Subcutaneous abdominal adipose tissue (tissue), 5 donors: ENCODE results near the gene MARVELD1.

Source experiments
- H3K27ac ChIP-seq: one replicate; pipeline ENCODE4 v1.7.0; 2013; ENCODE audit warnings: low read depth, mild to moderate bottlenecking, inconsistent platforms, low read length, moderate library complexity
- H3K27me3 ChIP-seq, 5 donors: one replicate each; pipeline ENCODE4 v1.7.0; 2013; ENCODE audit warnings: low read length in 5 of 5, inconsistent platforms in 1 of 5; ENCODE audit not compliant: control insufficient read depth in 5 of 5, insufficient read depth in 4 of 5
- H3K36me3 ChIP-seq, 5 donors: one replicate each; pipeline ENCODE4 v1.7.0; 2013; ENCODE audit warnings: low read length in 5 of 5; ENCODE audit not compliant: control insufficient read depth in 5 of 5, insufficient read depth in 5 of 5
- H3K4me1 ChIP-seq, 5 donors: one replicate each; pipeline ENCODE4 v1.7.0; 2013; ENCODE audit warnings: low read length in 5 of 5, mild to moderate bottlenecking in 3 of 5, moderate library complexity in 1 of 5; ENCODE audit not compliant: control insufficient read depth in 5 of 5, insufficient read depth in 5 of 5
- H3K4me3 ChIP-seq, 5 donors: one replicate each; pipeline ENCODE4 v1.7.0; 2013; ENCODE audit warnings: low read length in 5 of 5, low read depth in 1 of 5
- H3K9ac ChIP-seq, 5 donors: one replicate each; pipeline ENCODE4 v1.7.0; 2013; ENCODE audit warnings: low read length in 5 of 5, mild to moderate bottlenecking in 4 of 5, moderate library complexity in 3 of 5
- H3K9me3 ChIP-seq, 5 donors: one replicate each; pipeline ENCODE4 v1.7.0; 2013; ENCODE audit warnings: low read length in 5 of 5; ENCODE audit not compliant: control insufficient read depth in 5 of 5
- donor health status: healthy.
- donor health status: healthy.
- donor health status: healthy.
- donor health status: healthy.
- donor health status: healthy.

Gene MARVELD1

GRCh38 chr10:97762056-97762455 is 48.5 kb downstream of the MARVELD1 start:
- H3K27ac ChIP-seq = no peak overlapping the region

GRCh38 chr10:97762816-97763215 is 49.3 kb downstream of the MARVELD1 start:
- H3K4me1 ChIP-seq = peaks cover 0 to 22% (median 10%) of the 10 kb centered on the region in 5 donors

More at GRCh38 chr10:97762056-97762455, 48.5 kb downstream of the MARVELD1 start:
- no peaks in the 10 kb centered on the region for H3K9me3 ChIP-seq
- H3K36me3 ChIP-seq = peaks cover 0 to 48% (median 36%) of the 10 kb centered on the region in 5 donors
- H3K4me1 ChIP-seq = peaks cover 0 to 22% (median 10%) of the 10 kb centered on the region in 5 donors
- H3K4me3 ChIP-seq = no peak overlapping the region
- H3K27me3 ChIP-seq = no peaks in the 10 kb centered on the region
- H3K9ac ChIP-seq = no peak overlapping the region

GRCh38 chr10:97763411-97763810 is 49.9 kb downstream of the MARVELD1 start:
- Histone ChIP-seq H3K27me3 (peaks cover 0 to 5% (median 0%) of the 10 kb centered on the region in 5 donors), H3K9me3 (no peaks in the 10 kb centered on the region), H3K4me3 (no peak overlapping the region), H3K9ac (no peak overlapping the region), H3K36me3 (peaks cover 0 to 40% (median 27%) of the 10 kb centered on the region in 5 donors), H3K27ac (no peak overlapping the region), H3K4me1 (peaks cover 0 to 22% (median 10%) of the 10 kb centered on the region in 5 donors)

More at GRCh38 chr10:97762816-97763215, 49.3 kb downstream of the MARVELD1 start:
- Histone ChIP-seq H3K9ac (no peak overlapping the region), H3K27ac (no peak overlapping the region), H3K27me3 (no peaks in the 10 kb centered on the region), H3K4me3 (no peak overlapping the region), H3K9me3 (no peaks in the 10 kb centered on the region), H3K36me3 (peaks cover 0 to 40% (median 29%) of the 10 kb centered on the region in 5 donors)

GRCh38 chr10:97763947-97764346 is 50.4 kb downstream of the MARVELD1 start:
- H3K4me3 ChIP-seq = no peak overlapping the region
- H3K9me3 ChIP-seq = no peaks in the 10 kb centered on the region
- H3K27ac ChIP-seq = no peak overlapping the region
- no peak overlapping the region for H3K9ac ChIP-seq
- H3K36me3 ChIP-seq = peaks cover 0 to 37% (median 25%) of the 10 kb centered on the region in 5 donors
- peaks cover 0 to 22% (median 10%) of the 10 kb centered on the region in 5 donors for H3K4me1 ChIP-seq
- peaks cover 0 to 5% (median 0%) of the 10 kb centered on the region in 5 donors for H3K27me3 ChIP-seq

GRCh38 chr10:97764519-97764931 is 51.0 kb downstream of the MARVELD1 start:
- peaks cover 0 to 31% (median 20%) of the 10 kb centered on the region in 5 donors for H3K36me3 ChIP-seq
- H3K9ac ChIP-seq = no peak overlapping the region
- H3K4me1 ChIP-seq = peaks cover 0 to 19% (median 10%) of the 10 kb centered on the region in 5 donors
- H3K9me3 ChIP-seq = no peaks in the 10 kb centered on the region
- peaks cover 0 to 5% (median 2%) of the 10 kb centered on the region in 5 donors for H3K27me3 ChIP-seq
- no peak overlapping the region for H3K4me3 ChIP-seq
- H3K27ac ChIP-seq = no peak overlapping the region

GRCh38 chr10:97765201-97765600 is 51.7 kb downstream of the MARVELD1 start:
- Histone ChIP-seq H3K9ac (no peak overlapping the region), H3K4me1 (peaks cover 0 to 16% (median 10%) of the 10 kb centered on the region in 5 donors), H3K4me3 (no peak overlapping the region), H3K27ac (no peak overlapping the region), H3K9me3 (no peaks in the 10 kb centered on the region), H3K27me3 (peaks cover under 1 to 9% (median 5%) of the 10 kb centered on the region in 5 donors), H3K36me3 (peaks cover 0 to 24% (median 13%) of the 10 kb centered on the region in 5 donors)

GRCh38 chr10:97766106-97766810 is 52.7 kb downstream of the MARVELD1 start:
- no peak overlapping the region for H3K4me3 ChIP-seq
- H3K4me1 ChIP-seq = peaks cover 0 to 19% (median 15%) of the 10 kb centered on the region in 5 donors
- H3K36me3 ChIP-seq = peaks cover 0 to 16% (median 6%) of the 10 kb centered on the region in 5 donors
- H3K27ac ChIP-seq = no peak overlapping the region
- H3K9me3 ChIP-seq = no peaks in the 10 kb centered on the region
- H3K27me3 ChIP-seq = peaks cover 11 to 20% (median 16%) of the 10 kb centered on the region in 5 donors
- no peak overlapping the region for H3K9ac ChIP-seq

- no peak overlapping the region for H3K4me3 ChIP-seq
- no peak overlapping the region for H3K27ac ChIP-seq
- no peaks in the 10 kb centered on the region for H3K9me3 ChIP-seq
- peaks cover 0 to 22% (median 18%) of the 10 kb centered on the region in 5 donors for H3K4me1 ChIP-seq
- peaks cover 0 to 6% (median 0%) of the 10 kb centered on the region in 5 donors for H3K36me3 ChIP-seq
- peaks cover 19 to 26% (median 23%) of the 10 kb centered on the region in 5 donors for H3K27me3 ChIP-seq
- no peak overlapping the region for H3K9ac ChIP-seq
Measured at GRCh38 chr10:97766996-97767924, 53.7 kb downstream of the MARVELD1 start.
